Measurements from ENCODE around the gene KCNH4.

DNA sequence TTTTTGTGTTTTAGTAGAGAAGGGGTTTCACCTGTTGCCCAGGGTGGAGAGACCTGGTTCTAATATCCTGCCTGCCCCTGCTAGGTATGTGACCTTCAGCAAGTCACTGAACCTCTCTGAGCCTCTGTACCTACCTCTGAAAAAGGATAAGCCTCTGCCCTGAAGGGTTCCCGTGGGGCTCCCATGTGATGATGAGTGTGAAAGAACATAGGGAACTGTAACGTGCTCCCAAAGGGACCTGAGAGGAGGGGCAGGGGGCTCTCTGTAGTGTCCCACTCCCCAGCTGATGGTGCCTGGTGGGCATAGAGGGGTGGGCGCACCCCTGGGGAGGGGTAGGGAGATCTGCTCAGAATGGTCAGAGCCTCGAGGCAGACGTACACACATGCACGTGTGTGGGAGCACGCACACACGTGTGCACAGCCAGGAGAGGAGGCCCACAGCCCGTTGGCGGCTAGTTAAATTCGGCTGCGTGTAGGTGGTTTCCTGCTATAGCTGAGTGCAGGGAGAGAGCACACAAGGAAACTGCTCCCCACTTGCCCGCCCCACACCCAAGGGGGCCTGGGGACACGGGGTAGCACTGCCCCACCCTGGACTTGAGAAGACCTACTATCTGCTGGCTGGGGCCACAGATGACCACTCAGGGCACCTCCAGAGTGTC lies 6.7 kb downstream of the KCNH4 start:
- TF ChIP-seq POLR2A (IDR thresholded peaks at IDR 0.05; ENCODE audit: low read length) (no peak), GATA1 (IDR thresholded peaks at IDR 0.05; ENCODE audit: low read depth, low read length) (no peak)

Data from erythroblast (primary cell).